ENCODE data around the gene KRTAP4-3. TPM values are rescaled to one million over a fixed set of nuclear protein-coding genes. Genes with fewer than 3 reads are reported as not detected.
"Not testable (repeated sequence)": the region's sequence is repeated elsewhere in the genome, so short reads cannot be mapped to it uniquely, and the experiment has no call there.

KRTAP4-3 gene
- total RNA-seq, 2 donors from 2014 or later, result not detected

DNA sequence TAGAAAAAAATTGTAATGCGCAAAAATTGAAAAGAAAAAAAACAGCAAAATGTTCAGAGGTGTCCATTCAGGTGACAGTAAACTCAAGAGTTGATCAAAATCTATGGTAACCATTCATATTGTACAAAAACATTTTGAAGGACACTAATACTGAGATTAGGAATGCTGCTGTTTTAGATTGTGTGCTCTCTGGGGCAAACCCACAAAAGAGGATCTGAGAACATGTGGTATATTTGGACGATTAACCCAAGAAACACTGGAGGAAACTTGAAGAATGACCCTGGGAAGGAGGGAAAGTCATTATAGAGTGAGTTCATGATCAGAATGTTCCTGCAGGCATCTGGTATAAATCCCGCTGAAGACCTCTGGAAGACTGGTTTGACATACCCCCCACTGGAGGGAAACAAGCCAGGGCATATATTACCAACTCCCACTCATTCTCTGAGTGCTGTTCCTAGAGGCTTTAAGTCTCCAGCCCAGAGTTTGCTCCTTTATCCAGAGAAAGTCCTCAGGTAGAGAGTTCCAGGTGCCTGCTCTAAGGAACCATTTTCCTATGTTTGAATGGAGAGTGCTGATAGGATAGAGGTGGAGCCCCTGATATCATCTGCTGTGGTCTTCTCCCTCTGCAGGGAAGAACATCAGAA lies 8.8 kb upstream of the KRTAP4-3 start:
- Histone ChIP-seq H3K4me1 (replicated peaks) (no peaks in the 10 kb centered on the region), H3K36me3 (no peaks in the 10 kb centered on the region)
- TF ChIP-seq POLR2A (IDR thresholded peaks at IDR 0.05) (no peak), POLR2AphosphoS5 (IDR thresholded peaks at IDR 0.05) (no peak)

GRCh38 chr17:41171886-41172285 lies 3.9 kb upstream of the KRTAP4-3 start:
- 89% methylated on average over 2 of the region's 2 CpGs for WGBS
- Histone ChIP-seq H3K4me1 (replicated peaks) (no peaks in the 10 kb centered on the region), H3K4me3 (no peak overlapping the region), H3K27me3 (replicated peaks; ENCODE audit: insufficient read depth) (no peaks in the 10 kb centered on the region), H3K36me3 (no peaks in the 10 kb centered on the region), H3K9me3 (no peaks in the 10 kb centered on the region), H3K27ac (no peak overlapping the region)
- TF ChIP-seq POLR2A (IDR thresholded peaks at IDR 0.05), result no peak
- TF ChIP-seq POLR2AphosphoS5 (IDR thresholded peaks at IDR 0.05), result no peak
- no peak for TF ChIP-seq CTCF (IDR thresholded peaks at IDR 0.05)
- intact Hi-C loops (cut with DNase I), result no loop called here
- DNase-seq (ENCODE audit: low spot score), result no peak

More for the DNA sequence above, 8.8 kb upstream of the KRTAP4-3 start:
- 83% methylated on average over 3 of the region's 3 CpGs for WGBS
- DNase-seq (ENCODE audit: low spot score), result no peak
- no peak overlapping the region for H3K27ac ChIP-seq
- H3K4me3 ChIP-seq, result no peak overlapping the region
- H3K27me3 ChIP-seq (replicated peaks; ENCODE audit: insufficient read depth), result no peaks in the 10 kb centered on the region
- intact Hi-C loops (cut with DNase I), result no loop called here
- no peaks in the 10 kb centered on the region for H3K9me3 ChIP-seq

- no peak for DNase-seq (ENCODE audit: low spot score)
- no peaks in the 10 kb centered on the region for H3K4me1 ChIP-seq (replicated peaks)
- H3K36me3 ChIP-seq, result no peaks in the 10 kb centered on the region
- intact Hi-C loops (cut with DNase I), result no loop called here
- H3K9me3 ChIP-seq, result no peaks in the 10 kb centered on the region
- TF ChIP-seq CTCF (IDR thresholded peaks at IDR 0.05), result no peak
- no peak for TF ChIP-seq POLR2AphosphoS5 (IDR thresholded peaks at IDR 0.05)
- no peak for TF ChIP-seq POLR2A (IDR thresholded peaks at IDR 0.05)
- no peak overlapping the region for H3K27ac ChIP-seq
- no peaks in the 10 kb centered on the region for H3K27me3 ChIP-seq (replicated peaks; ENCODE audit: insufficient read depth)
- no peak overlapping the region for H3K4me3 ChIP-seq
- 82% methylated on average over 5 of the region's 7 CpGs for WGBS
Observed at GRCh38 chr17:41167561-41167960, 460 bp downstream of the KRTAP4-3 start.

- 71% methylated on average over 7 of the region's 7 CpGs for WGBS
- Histone ChIP-seq H3K27ac (no peak overlapping the region), H3K4me1 (replicated peaks) (no peaks in the 10 kb centered on the region), H3K9me3 (no peaks in the 10 kb centered on the region), H3K36me3 (no peaks in the 10 kb centered on the region), H3K27me3 (replicated peaks; ENCODE audit: insufficient read depth) (no peaks in the 10 kb centered on the region), H3K4me3 (no peak overlapping the region)
- DNase-seq (ENCODE audit: low spot score), result no peak
- TF ChIP-seq POLR2A (IDR thresholded peaks at IDR 0.05) (no peak), CTCF (IDR thresholded peaks at IDR 0.05) (no peak), POLR2AphosphoS5 (IDR thresholded peaks at IDR 0.05) (no peak)
- intact Hi-C loops (cut with DNase I), result no loop called here
Observed at GRCh38 chr17:41163828-41164227, 4.2 kb downstream of the KRTAP4-3 start.

GRCh38 chr17:41160648-41161047 lies 7.4 kb downstream of the KRTAP4-3 start, which contains the start of gene KRTAP4-4:
Gene KRTAP4-4, minus strand, starts transcription at chr17:41160748. Its CDS starts 57 bp downstream, at chr17:41160691.
- Histone ChIP-seq H3K27me3 (replicated peaks; ENCODE audit: insufficient read depth) (no peaks in the 10 kb centered on the region), H3K36me3 (no peaks in the 10 kb centered on the region), H3K9me3 (no peaks in the 10 kb centered on the region), H3K4me1 (replicated peaks) (no peaks in the 10 kb centered on the region), H3K27ac (no peak within 1 kb of the TSS), H3K4me3 (no peak within 1 kb of the TSS)
- no peak for DNase-seq (ENCODE audit: low spot score)
- TF ChIP-seq CTCF (IDR thresholded peaks at IDR 0.05) (no peak), POLR2A (IDR thresholded peaks at IDR 0.05) (no peak), POLR2AphosphoS5 (IDR thresholded peaks at IDR 0.05) (no peak)
- 86% methylated on average over 1 of the region's 1 CpG for WGBS
- intact Hi-C loops (cut with DNase I), result no loop called here

- H3K27ac ChIP-seq; intact Hi-C loops (cut with DNase I); H3K27me3 ChIP-seq (replicated peaks; ENCODE audit: insufficient read depth); H3K4me3 ChIP-seq; DNase-seq (ENCODE audit: low spot score); H3K4me1 ChIP-seq (replicated peaks); H3K9me3 ChIP-seq; H3K36me3 ChIP-seq: not testable (repeated sequence)
- WGBS, result 100% methylated on average over 3 of the region's 3 CpGs
Observed at GRCh38 chr17:41160190-41160589, 7.8 kb downstream of the KRTAP4-3 start.
